Nephron (organoid): ENCODE measurements around the gene DNER.

Experiments
- H3K27ac Mint-ChIP-seq, 3 experiments: 2 replicates each; pipeline ENCODE4 v1.8.0; 2020; ENCODE audit warnings: mixed read lengths in 3 of 3, mild to moderate bottlenecking in 2 of 3, moderate library complexity in 1 of 3
- H3K27me3 Mint-ChIP-seq: 2 replicates; pipeline ENCODE4 v1.8.0; 2021; ENCODE audit warnings: low read depth, mild to moderate bottlenecking, moderate library complexity, mixed read lengths
- H3K36me3 Mint-ChIP-seq: 2 replicates; pipeline ENCODE4 v1.8.0; 2020; ENCODE audit warnings: low read depth, mixed read lengths
- H3K4me1 Mint-ChIP-seq: 2 replicates; pipeline ENCODE4 v1.8.0; 2020; ENCODE audit warnings: mixed read lengths
- H3K4me3 Mint-ChIP-seq, 3 experiments: 2 replicates each; pipeline ENCODE4 v1.8.0; 2020; ENCODE audit warnings: mild to moderate bottlenecking in 3 of 3, mixed read lengths in 3 of 3, moderate library complexity in 2 of 3
- H3K9me3 Mint-ChIP-seq: 2 replicates; pipeline ENCODE4 v1.8.0; 2020; ENCODE audit warnings: mixed read lengths
- TF ChIP-seq, protein P1 (sequence below), 3 experiments: fragments of 200-600 bp; sonication (generic); IDR thresholded peaks; one replicate each; pipeline ENCODE4 v1.5.0; 2021; ENCODE audit warnings: antibody characterized with exemption in 3 of 3; ENCODE audit not compliant: unreplicated experiment in 3 of 3

Gene DNER

GRCh38 chr2:229586746-229587705 lies 127.3 kb downstream of the DNER start:
- TF ChIP-seq, protein P1, sequence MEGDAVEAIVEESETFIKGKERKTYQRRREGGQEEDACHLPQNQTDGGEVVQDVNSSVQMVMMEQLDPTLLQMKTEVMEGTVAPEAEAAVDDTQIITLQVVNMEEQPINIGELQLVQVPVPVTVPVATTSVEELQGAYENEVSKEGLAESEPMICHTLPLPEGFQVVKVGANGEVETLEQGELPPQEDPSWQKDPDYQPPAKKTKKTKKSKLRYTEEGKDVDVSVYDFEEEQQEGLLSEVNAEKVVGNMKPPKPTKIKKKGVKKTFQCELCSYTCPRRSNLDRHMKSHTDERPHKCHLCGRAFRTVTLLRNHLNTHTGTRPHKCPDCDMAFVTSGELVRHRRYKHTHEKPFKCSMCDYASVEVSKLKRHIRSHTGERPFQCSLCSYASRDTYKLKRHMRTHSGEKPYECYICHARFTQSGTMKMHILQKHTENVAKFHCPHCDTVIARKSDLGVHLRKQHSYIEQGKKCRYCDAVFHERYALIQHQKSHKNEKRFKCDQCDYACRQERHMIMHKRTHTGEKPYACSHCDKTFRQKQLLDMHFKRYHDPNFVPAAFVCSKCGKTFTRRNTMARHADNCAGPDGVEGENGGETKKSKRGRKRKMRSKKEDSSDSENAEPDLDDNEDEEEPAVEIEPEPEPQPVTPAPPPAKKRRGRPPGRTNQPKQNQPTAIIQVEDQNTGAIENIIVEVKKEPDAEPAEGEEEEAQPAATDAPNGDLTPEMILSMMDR (IDR thresholded peaks at IDR 0.05; ENCODE audit: unreplicated experiment in 3 of 3), result peak; percentile 92 to 94 (median 93)
- Mint-ChIP-seq H3K36me3 (no peaks in the 10 kb centered on the region), H3K4me3 (peak overlapping the region; percentile 26 to 59 (median 51)), H3K4me1 (peaks cover 11% of the 10 kb centered on the region), H3K9me3 (no peaks in the 10 kb centered on the region), H3K27ac (peak overlapping the region in 2 of 3 experiments; percentile 0 to 17), H3K27me3 (peaks cover 10% of the 10 kb centered on the region)

- Mint-ChIP-seq H3K36me3 (no peaks in the 10 kb centered on the region), H3K27me3 (peaks cover 10% of the 10 kb centered on the region), H3K9me3 (no peaks in the 10 kb centered on the region), H3K27ac (no peak overlapping the region), H3K4me3 (no peak overlapping the region), H3K4me1 (peaks cover 14% of the 10 kb centered on the region)
- TF ChIP-seq, protein P1 (IDR thresholded peaks at IDR 0.05; ENCODE audit: unreplicated experiment in 3 of 3), result no peak
These were observed 128.3 kb downstream of the DNER start for GRCh38 chr2:229586012-229586411.

DNA sequence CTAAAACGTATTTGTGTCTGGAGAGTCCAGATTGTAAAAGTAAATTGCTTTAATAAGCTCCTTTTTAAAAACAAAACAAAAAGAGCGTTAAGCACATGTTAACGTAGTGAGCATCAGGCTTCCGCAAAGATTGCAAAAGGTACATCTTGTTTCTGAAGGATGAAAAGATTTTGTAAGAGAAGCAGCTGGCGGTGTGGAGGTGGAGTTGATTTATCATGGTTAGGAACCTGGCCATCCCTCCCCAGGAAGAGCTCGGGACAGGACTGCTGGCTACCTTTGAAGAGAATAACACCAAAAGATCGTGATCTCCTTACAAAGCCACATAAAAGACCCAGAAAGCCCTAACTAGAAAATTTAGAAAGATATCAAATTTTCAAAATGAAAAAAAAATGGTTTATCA lies 132.2 kb downstream of the DNER start:
- no peaks in the 10 kb centered on the region for H3K9me3 Mint-ChIP-seq
- peaks cover 15% of the 10 kb centered on the region for H3K4me1 Mint-ChIP-seq
- TF ChIP-seq, protein P1 (IDR thresholded peaks at IDR 0.05; ENCODE audit: unreplicated experiment in 3 of 3), result no peak
- no peaks in the 10 kb centered on the region for H3K36me3 Mint-ChIP-seq
- peak overlapping the region in 1 of 3 experiments; percentile 31 for H3K4me3 Mint-ChIP-seq
- peaks cover 4% of the 10 kb centered on the region for H3K27me3 Mint-ChIP-seq
- H3K27ac Mint-ChIP-seq, result peak overlapping the region in 1 of 3 experiments; percentile 32

DNA sequence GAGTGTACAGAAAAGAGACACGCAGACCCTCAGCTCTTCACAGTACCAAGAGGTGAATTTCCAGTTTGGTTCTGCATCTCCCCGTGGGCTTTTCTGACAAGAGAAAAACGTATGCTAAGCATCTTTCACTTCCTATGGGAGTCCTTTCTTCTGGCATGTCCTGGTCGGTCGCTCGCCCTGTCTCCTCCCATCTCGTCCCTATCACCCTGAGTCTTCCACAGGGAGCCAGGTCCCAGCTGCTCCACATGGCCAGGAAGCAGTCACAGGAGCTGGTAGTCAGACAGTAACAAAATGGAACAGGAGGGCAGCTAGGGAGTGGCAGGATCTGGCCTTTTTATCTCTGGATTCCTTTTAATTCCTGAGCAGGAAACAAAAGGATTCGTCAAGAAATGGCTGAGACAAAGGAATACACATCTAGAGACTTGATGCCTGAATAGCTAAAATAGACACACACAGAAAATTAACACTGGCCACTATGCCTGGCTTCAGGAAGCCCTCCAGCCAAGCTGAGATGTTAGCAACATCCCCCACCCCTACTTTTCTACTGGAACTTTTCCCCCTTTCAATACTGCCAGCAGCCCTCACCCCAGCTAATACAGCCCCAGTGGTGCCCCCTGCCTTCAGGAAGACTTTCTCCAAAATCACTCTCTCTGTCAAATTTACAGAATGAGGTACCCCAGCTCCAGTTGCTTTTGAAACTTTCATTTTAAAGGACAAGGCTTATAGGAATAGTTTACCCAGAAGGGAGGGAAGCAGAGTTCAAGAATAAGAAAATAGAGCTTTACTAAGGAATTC lies 136.1 kb downstream of the DNER start:
- H3K36me3 Mint-ChIP-seq, result no peaks in the 10 kb centered on the region
- peaks cover 8% of the 10 kb centered on the region for H3K4me1 Mint-ChIP-seq
- TF ChIP-seq, protein P1 (IDR thresholded peaks at IDR 0.05; ENCODE audit: unreplicated experiment in 3 of 3), result no peak
- H3K4me3 Mint-ChIP-seq, result no peak overlapping the region
- H3K27me3 Mint-ChIP-seq, result no peaks in the 10 kb centered on the region
- no peaks in the 10 kb centered on the region for H3K9me3 Mint-ChIP-seq
- no peak overlapping the region for H3K27ac Mint-ChIP-seq

DNA sequence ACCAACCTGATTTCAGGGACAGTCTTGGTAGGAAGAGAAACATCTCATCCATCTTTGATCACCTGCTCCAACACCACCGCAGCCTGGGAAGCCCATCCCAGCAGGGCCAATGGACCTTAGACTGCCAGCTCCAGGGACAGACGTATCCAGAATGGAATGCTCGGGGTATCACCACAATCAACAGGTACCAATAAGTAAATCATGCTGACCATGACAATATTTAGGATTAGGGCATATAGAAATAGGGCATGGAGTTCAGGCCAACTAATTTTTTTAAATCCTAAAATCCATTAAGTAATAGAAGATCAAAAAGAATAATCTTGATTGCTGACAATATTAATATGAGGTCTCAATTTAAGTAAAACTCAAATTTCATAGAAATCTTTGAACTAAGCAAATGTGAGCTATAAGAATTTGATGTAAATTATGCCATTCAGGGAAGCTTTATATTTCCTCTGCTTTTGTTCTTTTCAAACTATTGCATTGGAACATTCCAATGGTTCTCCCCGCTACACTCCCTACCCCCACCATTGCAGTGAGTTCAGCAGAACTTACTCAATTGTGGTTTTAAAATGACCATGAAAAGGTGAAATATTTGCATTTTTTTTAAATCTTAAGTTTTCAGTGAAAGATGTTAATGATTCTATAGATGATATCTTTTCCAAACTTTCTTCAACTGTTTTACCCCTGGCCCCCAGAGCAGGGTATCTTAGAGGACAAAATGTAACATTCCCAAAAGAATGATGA lies 138.6 kb downstream of the DNER start:
- Mint-ChIP-seq H3K4me1 (peaks cover 4% of the 10 kb centered on the region), H3K27me3 (no peaks in the 10 kb centered on the region), H3K27ac (no peak overlapping the region), H3K4me3 (no peak overlapping the region), H3K9me3 (no peaks in the 10 kb centered on the region), H3K36me3 (no peaks in the 10 kb centered on the region)
- TF ChIP-seq, protein P1 (IDR thresholded peaks at IDR 0.05; ENCODE audit: unreplicated experiment in 3 of 3), result no peak
